HG03460 (cell line): Measurements from ENCODE around the gene EPN3.

Experiments
- ATAC-seq: cut with Tn5 transposase; IDR thresholded peaks from one replicate; pipeline ENCODE4 v1.9.1; 2021; ENCODE audit not compliant: unreplicated experiment

Gene EPN3

GRCh38 chr17:50532452-50533024, at the start of gene EPN3:
TSS of gene EPN3 (plus strand) at chr17:50532735. CDS start at chr17:50536557, 3,822 bp downstream.
- no peak for ATAC-seq

GRCh38 chr17:50483266-50483665, 49.3 kb upstream of the EPN3 start:
- ATAC-seq, result no peak

GRCh38 chr17:50484386-50485155, 48.0 kb upstream of the EPN3 start:
- ATAC-seq, result no peak

GRCh38 chr17:50487213-50488096, 45.1 kb upstream of the EPN3 start:
- no peak for ATAC-seq

- no peak for ATAC-seq
Observed at GRCh38 chr17:50488880-50489279, 43.7 kb upstream of the EPN3 start.

GRCh38 chr17:50491505-50491904, 41.0 kb upstream of the EPN3 start:
- ATAC-seq, result no peak

- no peak for ATAC-seq
Observed at GRCh38 chr17:50492214-50492613, 40.3 kb upstream of the EPN3 start.

- no peak for ATAC-seq
Observed at GRCh38 chr17:50493744-50494143, 38.8 kb upstream of the EPN3 start.

GRCh38 chr17:50495217-50495823, 37.2 kb upstream of the EPN3 start:
- ATAC-seq, result no peak

GRCh38 chr17:50495918-50496317, 36.6 kb upstream of the EPN3 start:
- no peak for ATAC-seq

- no peak for ATAC-seq
Observed at GRCh38 chr17:50498021-50498874, 34.3 kb upstream of the EPN3 start.

- no peak for ATAC-seq
Observed at GRCh38 chr17:50499270-50499669, 33.3 kb upstream of the EPN3 start.

GRCh38 chr17:50499721-50500120, 32.8 kb upstream of the EPN3 start:
- ATAC-seq, result no peak

- ATAC-seq, result no peak
Observed at GRCh38 chr17:50501054-50501453, 31.5 kb upstream of the EPN3 start.

- ATAC-seq, result no peak
Observed at GRCh38 chr17:50502301-50502990, 30.1 kb upstream of the EPN3 start.

- ATAC-seq, result no peak
Observed at GRCh38 chr17:50505591-50506130, 26.9 kb upstream of the EPN3 start.

- no peak for ATAC-seq
Observed at GRCh38 chr17:50506298-50506697, 26.2 kb upstream of the EPN3 start.

- ATAC-seq, result no peak
Observed at GRCh38 chr17:50507871-50508572, 24.5 kb upstream of the EPN3 start, which contains the start of gene MYCBPAP. TSS of gene MYCBPAP (plus strand) at chr17:50508439. CDS start at chr17:50508675, 236 bp downstream.
